ENCODE results near the gene METTL2B.
"Not testable (repeated sequence)": the region's sequence is repeated elsewhere in the genome, so short reads cannot be mapped to it uniquely, and the experiment has no call there.

METTL2B gene

DNA sequence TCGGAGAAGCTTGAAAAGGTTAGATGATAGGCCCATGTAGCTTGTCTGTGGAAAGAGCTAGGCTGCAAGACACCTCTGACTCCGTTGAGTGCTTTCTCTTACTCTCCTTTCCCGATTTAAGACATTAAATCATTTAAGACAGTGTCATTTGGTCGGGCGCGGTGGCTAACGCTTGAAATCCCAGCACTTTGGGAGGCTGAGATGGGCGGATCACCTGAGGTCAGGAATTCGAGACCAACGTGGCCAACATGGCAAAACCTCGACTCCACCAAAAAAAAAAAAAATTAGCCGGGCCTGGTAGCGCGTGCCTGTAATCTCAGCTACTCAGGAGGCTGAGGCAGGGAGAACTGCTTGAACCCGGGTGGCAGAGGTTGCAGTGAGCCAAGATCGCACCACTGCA, 52.6 kb downstream of the METTL2B start:
- not testable (repeated sequence) for DNase-seq

- DNase-seq = not testable (repeated sequence)
Observed at GRCh38 chr7:128530121-128530854, 53.7 kb downstream of the METTL2B start.

GRCh38 chr7:128530855-128531104, 54.2 kb downstream of the METTL2B start:
- DNase-seq = no peak

GRCh38 chr7:128531105-128531954, 54.8 kb downstream of the METTL2B start:
- peak; percentile 95 for DNase-seq

DNA sequence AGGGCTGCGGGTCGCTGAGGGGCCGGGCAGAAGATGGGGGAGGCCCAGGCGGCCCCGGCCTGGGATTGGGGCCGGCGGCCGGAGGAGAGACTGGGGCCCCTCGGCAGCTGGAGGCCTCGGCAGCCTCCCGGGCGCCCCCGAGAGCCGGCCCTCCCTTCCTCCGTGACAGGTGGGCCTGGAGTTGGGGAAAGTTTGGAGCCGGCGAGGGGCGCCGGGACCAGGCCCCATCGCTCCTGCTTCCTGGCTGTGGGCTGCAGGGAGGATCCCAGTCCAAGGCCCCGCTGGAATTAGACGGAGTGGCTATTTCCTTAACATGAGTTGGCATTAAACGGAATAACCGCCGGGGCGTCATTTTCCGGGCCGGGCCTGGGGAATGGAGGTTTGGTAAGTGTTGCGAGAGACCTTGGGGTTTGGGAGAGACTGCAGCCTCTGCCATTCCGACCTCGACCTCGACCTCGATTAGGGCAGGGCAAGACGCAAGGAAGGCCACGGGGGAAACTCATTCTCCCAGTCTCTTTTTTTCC, 55.5 kb downstream of the METTL2B start:
- DNase-seq = peak; percentile 69

DNA sequence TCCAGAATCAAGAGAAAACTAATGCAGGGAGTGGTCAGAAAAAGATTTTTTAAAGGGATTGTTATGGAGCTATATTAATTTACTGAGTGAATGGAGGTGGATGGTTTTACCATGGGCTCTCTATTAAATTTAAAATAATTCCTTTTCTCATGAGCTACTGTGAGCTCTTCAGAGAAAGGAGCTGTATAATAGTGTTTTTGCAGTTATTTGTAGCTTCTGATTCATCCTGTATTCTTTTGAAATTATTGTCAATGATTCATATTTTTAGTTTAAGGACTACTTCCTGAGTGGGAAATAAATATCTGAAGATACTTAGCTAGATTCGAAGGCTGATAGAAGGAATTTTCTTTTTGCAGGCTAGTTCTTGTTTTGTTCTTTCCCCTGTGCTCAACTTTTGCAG, 56.4 kb downstream of the METTL2B start:
- DNase-seq = not testable (repeated sequence)

- peak; percentile 26 for DNase-seq
Observed at GRCh38 chr7:128537410-128537809, 60.9 kb downstream of the METTL2B start.

- DNase-seq = peak; percentile 55
Observed at GRCh38 chr7:128542530-128542929, 66.0 kb downstream of the METTL2B start.

- not testable (repeated sequence) for DNase-seq
Observed at GRCh38 chr7:128543300-128543699, 66.8 kb downstream of the METTL2B start.

GRCh38 chr7:128546319-128546851, 69.8 kb downstream of the METTL2B start:
- not testable (repeated sequence) for DNase-seq

DNA sequence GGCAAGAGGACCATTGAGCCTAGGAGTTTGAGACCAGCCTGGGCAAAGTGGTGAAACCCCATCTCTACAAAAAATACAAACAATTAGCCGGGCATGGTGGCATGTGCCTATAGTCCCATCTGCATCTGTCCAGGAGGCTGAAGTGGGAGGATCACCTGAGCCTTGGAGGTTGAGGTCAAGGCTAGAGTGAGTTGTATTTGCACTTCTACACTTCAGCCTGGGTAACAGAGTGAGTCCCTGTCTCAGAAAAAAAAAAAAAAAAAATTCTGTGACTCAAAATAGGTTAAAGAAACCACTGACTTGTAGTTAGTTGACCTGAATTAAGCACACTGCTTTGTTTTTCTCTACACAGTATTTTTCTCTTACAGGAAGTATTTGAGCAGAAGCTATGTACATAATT, 74.4 kb downstream of the METTL2B start:
- no peak for DNase-seq

- not testable (repeated sequence) for DNase-seq
Observed at GRCh38 chr7:128554394-128554793, 77.8 kb downstream of the METTL2B start.

All from hematopoietic multipotent progenitor cell treated with erythropoietin and hydrocortisone succinate and interleukin-3 and kit ligand, for 4 days (in vitro differentiated cells).